Measurements from ENCODE around the gene IFNL2.
"Not testable (repeated sequence)": the region's sequence is repeated elsewhere in the genome, so short reads cannot be mapped to it uniquely, and the experiment has no call there.

IFNL2 gene

GRCh38 chr19:39297931-39298634, 29.9 kb downstream of the IFNL2 start:
- no peak for DNase-seq (ENCODE audit: low read depth)

DNA sequence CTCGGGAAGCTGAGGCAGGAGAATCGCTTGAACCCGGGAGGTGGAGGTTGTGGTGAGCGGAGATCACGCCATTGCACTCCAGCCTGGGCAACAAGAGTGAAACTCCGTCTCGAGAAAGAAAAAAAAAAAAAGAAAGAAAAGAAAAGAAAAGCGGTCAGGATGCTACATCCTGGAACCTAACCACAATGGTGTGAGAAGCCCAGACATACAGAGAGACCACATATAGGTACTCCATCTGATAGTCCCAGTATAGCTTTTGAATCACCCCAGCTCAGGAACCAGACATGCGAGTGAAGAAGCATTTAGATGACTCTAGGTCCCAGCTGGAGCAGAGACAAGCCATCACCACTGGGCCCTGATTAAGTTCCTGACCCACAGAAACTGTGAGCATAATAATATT, 31.2 kb downstream of the IFNL2 start:
- DNase-seq (ENCODE audit: low read depth): no peak

DNA sequence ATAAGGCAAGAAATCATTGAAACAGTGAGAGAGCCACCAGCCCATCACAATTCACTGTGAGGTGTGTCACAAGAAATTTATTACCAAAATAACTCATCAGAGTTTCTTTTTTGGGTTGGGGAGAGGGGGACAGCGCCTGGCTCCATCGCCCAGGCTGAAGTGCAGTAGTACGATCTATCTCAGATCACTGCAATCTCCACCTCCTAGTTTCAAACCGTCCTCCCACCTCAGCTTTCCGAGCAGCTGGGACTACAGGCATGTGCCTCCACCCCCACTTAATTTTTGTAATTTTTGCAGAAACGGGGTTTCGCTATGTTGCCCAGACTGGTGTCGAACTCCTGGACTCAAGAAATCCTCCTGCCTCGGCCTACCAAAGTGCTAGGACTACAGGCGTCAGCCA, 31.6 kb downstream of the IFNL2 start:
- no peak for DNase-seq (ENCODE audit: low read depth)

DNA sequence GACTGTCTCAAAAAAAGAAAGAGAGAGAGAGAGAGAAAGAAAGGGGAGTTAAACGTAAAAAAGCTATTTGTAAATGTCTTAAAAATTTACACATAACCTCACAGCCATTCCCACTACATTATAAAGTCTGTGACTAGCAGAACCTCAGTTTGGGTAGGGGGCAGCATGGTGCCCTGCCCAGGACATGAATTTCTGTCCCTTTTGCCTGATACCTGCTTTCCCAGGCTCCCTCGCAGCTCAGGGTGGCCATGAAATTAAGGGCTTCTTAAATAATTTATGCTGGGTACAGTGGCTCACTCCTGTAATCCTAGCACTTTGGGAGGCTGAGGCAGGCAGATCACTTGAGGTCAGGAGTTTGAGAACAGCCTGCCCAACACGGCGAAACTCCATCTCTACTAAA, 32.8 kb downstream of the IFNL2 start:
- DNase-seq (ENCODE audit: low read depth): no peak

GRCh38 chr19:39301562-39301961, 33.4 kb downstream of the IFNL2 start:
- no peak for DNase-seq (ENCODE audit: low read depth)

DNA sequence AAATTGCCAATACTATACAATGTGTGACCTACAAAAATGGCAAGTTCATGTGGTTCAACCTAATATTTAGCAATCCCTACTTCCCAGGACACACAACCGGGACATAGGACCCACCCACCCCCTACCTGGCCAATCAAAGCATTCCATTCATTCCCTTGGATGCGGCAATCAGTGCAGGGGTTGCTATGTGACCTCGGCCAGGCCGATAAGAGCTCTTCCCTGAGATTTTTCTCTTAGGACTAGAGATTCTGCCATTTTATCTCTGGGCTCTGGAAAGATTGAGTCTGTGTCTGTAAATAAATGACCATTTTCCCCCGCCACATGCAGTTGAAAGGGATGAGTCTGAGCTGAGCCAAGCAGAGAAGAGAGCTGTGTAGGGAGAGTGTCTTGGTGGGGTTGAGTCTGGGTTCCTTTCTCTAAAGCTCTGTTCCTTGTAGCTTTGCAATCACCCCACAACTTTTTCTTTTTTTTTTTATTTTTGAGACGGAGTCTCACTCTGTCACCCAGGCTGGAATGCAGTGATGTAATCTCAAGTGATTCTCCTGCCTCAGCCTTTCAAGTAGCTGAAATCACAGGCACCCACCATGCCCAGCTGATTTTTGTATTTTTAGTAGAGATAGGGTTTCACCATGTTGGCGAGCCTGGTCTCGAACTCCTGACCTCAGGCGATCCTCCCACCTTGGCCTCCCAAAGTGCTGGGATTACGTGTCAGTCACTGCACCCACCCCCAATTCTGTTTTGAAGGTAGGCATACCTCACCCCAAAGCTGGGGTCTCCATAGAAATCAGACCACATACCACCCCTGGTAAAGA, 35.4 kb downstream of the IFNL2 start:
- DNase-seq (ENCODE audit: low read depth): no peak

GRCh38 chr19:39304185-39304513, 36.0 kb downstream of the IFNL2 start:
- DNase-seq (ENCODE audit: low read depth): no peak

GRCh38 chr19:39304701-39305571, 36.7 kb downstream of the IFNL2 start:
- no peak for DNase-seq (ENCODE audit: low read depth)

DNA sequence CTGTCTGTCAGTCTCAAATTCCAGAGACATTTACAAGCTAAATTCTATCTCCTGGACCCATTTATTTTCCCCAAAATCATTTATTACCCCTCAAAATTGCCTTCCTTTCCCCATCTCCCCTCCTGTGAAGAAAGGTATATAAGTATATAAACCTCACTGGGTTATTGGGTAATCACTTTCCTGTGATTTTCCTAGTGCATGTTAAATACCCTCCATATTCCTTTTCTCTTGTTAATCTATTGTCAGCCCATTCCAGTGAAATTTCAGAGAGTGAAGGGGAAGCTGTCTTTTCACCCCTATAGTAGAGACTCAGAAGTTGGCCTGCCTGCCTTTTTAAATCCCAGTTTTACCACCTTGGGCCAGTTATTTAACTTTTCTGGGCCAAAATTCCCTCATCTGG, 37.9 kb downstream of the IFNL2 start:
- DNase-seq (ENCODE audit: low read depth): no peak

DNA sequence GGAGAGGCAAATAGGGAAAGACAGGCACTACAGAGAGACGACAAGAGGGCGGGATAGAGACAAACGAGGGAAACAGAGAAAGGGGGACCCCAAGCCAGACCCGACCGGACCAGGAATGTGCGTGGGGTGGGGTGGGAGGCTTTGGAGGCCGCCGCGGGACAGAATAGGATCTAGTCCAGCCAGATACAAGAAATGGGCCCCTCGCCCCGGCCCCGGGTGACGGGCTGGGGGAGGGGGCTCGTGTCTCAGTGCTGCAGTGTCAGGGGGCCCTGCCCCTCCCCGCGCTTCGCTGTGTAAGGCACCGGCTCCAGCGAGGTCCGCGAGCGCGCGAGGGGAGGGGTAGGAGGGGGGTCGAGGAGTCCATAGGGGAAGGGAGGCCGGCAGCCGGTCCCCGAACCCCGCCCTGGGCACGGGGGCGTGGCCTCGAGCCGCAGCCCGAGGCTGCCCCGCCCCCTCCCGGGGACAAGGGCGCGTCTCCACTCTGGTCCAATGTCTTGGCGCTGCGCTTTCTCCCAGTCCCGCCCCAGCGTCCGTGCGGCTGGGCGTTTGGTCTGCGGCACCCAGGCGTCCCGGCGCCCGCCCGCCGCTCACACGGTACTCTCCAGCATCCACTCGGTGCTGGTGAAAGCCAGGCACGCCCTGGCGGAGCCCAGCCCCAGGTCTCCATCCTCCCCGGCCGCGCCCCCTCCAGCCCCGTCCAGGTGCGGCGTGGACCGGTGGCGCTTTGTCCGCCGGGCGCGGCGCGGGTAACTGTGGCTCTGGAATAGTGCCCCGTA, 39.0 kb downstream of the IFNL2 start:
- DNase-seq (ENCODE audit: low read depth): no peak

DNA sequence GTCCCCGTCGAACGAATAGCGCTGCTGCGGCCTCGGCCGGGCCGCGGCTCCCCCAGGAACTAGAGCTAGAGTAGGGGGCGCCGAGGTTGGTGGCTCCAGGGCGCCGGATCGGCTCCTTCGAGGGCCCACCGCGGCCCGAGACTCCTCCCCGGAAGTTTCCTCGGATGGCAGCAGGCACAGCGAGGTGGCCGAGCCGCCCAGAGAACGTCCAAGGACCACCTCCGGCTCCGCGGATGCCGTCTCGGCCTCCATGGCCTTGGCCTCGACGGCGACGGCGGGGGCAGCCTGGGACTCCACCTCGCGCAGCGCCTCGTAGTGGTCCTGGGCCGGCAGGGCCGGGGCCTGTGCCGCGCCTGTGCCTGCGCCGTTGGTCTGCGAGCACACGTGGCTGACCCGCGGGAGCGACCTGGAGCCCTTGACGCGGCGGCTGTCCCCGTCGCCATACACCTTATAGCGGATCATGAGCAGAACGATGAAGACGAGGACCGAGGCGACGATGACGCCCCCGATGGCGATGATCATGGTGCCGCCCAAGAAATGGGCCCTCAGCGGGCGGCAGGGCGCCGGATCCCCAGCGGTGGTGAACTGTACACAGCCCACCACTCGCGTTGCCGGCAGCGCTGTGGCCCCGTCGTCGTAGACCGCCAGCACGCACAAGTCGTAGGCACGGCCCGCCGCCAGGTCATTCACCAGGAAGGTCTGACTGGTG, 39.8 kb downstream of the IFNL2 start:
- DNase-seq (ENCODE audit: low read depth): no peak

- DNase-seq (ENCODE audit: low read depth): no peak
Measured at GRCh38 chr19:39308531-39309304, 40.5 kb downstream of the IFNL2 start.

GRCh38 chr19:39309305-39309670, 41.1 kb downstream of the IFNL2 start:
- not testable (repeated sequence) for DNase-seq (ENCODE audit: low read depth)

DNA sequence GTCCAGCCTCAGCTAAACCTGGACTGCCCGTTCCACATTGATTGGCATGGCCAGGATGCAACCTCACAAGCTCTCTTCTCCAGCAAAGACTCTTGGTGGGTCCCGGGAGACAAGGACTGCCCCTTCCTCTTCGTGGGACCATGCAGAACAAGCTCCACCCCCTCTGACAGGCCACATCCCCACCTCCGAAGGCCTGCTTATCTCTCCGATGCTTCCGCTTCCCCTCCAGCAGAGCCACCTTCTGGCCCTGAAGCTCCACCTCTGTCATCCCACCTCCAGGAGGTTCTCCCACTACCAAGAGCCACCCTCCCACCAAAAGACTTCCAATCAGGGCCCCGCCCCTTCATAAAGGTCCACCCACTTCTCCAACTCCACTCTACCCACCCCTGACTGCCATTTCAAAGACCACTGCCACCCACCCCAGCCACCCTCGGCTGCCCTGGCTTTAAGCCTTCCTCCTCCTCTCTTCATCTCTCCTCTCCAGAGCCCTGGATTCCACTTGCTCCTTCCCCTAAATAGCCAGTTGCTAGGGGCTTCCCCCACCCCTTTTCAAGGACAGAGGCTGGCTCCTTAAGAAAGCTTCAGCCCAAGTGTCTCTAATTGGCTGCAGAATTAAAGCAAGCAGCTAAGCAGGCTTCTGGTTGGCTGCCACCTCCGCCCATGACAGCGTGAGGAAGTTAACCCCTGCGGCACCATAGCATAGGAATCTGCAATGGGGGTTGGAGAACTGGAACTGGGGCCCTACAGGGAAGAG, 42.5 kb downstream of the IFNL2 start:
- no peak for DNase-seq (ENCODE audit: low read depth)

DNA sequence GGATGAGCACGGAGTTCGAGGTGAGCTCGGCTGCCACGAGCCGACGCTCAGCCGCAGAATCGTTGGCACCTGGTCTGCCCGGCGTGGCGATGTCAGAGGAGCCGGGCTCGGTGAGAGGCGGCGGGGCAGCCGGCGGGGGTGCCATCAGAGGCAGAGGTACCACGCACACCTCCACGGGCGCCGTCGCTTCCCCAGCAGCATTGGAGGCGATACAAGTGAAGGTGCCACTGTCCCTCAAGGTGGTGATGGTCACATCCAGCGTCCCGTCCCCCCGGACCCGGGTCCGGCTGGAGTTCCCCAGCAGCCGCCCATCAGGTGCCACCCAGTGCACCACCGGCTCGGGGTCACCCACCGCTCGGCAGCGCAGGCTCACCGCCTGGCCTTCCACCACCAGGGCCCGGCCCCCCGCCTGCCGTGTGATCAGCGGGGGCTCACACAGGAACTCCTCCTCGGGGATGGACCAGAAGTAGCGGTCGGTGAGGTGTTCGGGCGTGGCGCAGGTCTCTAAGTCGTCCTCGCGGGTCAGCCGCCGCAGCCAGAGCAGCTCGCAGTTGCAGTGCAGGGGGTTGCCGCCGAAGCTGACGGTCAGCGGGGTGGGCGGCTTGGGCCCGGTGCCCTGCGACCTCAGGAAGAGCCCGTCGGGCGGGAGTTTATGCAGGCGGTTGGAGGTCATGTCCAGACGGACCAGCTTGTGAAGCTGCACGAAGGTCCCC, 46.0 kb downstream of the IFNL2 start:
- no peak for DNase-seq (ENCODE audit: low read depth)

- no peak for DNase-seq (ENCODE audit: low read depth)
Measured at GRCh38 chr19:39315933-39316332, 47.7 kb downstream of the IFNL2 start.

DNA sequence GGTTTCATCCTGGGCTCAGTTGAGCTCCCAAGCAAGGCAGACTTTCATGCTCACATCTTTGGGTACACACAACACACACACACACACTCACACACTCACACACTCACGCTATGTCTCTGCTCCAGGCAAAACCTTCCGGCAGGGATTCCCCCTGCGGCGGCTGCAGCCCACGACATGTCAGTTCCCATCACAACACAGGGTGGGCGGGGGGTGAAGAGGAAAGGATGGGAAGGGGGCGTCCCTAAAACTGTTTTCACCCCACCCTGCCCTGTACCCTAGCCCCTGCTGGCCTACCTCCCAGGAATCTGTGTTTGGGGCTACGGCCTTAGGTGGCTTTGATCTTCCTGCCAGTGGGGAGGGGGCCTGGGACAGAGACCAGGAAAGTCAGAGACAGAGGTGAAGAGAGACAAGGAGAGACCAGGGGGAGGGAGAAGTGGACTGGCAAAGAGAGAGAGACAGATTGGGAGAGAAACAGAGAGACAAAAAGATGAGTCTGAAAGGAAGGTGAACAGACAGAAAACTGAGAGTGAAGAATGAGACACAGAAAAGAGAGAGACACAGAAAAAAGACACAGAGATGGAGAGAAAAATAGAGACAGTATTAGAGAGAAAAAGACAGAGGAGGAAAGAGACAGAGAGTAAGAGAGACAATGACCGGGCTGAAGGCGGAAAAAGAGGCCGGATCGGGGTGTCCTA, 48.6 kb downstream of the IFNL2 start:
- DNase-seq (ENCODE audit: low read depth): no peak

- DNase-seq (ENCODE audit: low read depth): no peak
Measured at GRCh38 chr19:39317476-39317875, 49.3 kb downstream of the IFNL2 start.

DNA sequence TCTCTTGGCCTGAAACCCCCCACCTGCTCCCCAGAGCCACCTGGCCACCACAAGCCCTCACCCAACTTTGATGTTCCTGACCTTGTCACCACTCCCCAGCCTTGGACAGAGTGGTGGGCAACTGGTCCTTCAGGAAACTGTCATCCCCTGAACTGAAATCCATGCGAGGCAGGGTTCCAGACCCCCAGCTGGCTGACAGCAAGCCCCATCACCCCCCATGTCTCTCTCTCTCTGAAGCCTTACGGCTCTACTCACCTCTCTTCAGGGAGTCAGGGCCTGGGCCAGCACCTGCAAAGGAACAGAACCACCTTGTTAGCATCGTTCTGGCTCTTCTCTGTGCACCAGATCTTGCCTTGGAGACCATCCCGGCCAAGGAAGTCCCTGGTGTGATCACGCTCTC, 49.9 kb downstream of the IFNL2 start:
- no peak for DNase-seq (ENCODE audit: low read depth)

Data from HS-27A (cell line).